Left lung (tissue), 10 donors: ENCODE results near the gene SOD2. TPM values are rescaled to one million over a fixed set of nuclear protein-coding genes. Genes with fewer than 3 reads are reported as not detected.
A peak's percentile ranks its signal among the peaks of the same experiment; 100 is the strongest.

ENCODE experiments used
- ATAC-seq: fragments of 200-7000 bp; cut with Tn5 transposase; one replicate; pipeline ENCODE4 v1.9.1; 2020; ENCODE audit warnings: moderate library complexity
- DNase-seq, 4 donors: peaks; one replicate each; pipeline ENCODE4 v3.0.0-alpha.2; 2013 to 2020
- H3K27ac ChIP-seq, 2 donors: fragments of 200-600 bp; sonication (generic) in 1 of 2; one replicate each; pipeline versions ENCODE4 v1.5.0 to v1.8.0; 2020 to 2021
- H3K27me3 ChIP-seq, 2 donors: fragments of 200-600 bp; sonication (generic) in 1 of 2; one replicate each; pipeline versions ENCODE4 v1.5.0 to v1.8.0; 2020 to 2021
- H3K36me3 ChIP-seq, 2 donors: fragments of 200-600 bp; sonication (generic) in 1 of 2; one replicate each; pipeline versions ENCODE4 v1.5.0 to v1.8.0; 2020 to 2021
- H3K4me1 ChIP-seq, 2 donors: fragments of 200-600 bp; one replicate each; pipeline ENCODE4 v1.8.0; 2021
- H3K4me3 ChIP-seq, 2 donors: fragments of 200-600 bp; sonication (generic) in 1 of 2; one replicate each; pipeline versions ENCODE4 v1.5.0 to v1.8.0; 2020 to 2021; ENCODE audit warnings: mild to moderate bottlenecking in 1 of 2
- H3K9me3 ChIP-seq, 2 donors: fragments of 200-600 bp; sonication (generic) in 1 of 2; one replicate each; pipeline versions ENCODE4 v1.5.0 to v1.8.0; 2020 to 2021
- CTCF ChIP-seq, 2 donors: fragments of 200-600 bp; sonication (generic) in 1 of 2; IDR thresholded peaks; one replicate each; pipeline versions ENCODE4 v1.5.0 to v1.8.0; 2021; ENCODE audit warnings: antibody characterized with exemption in 2 of 2
- intact Hi-C, 2 donors: fragments of 100-400 bp; cut with DNase I; formaldehyde crosslinking; loops; one replicate each; pipeline versions ENCODE4 v1.11.2 to v1.14.2; 2022
- polyA plus RNA-seq, 6 donors: library from polyadenylated mRNA; unstranded; fragments of 120-200 nt; gene quantifications; one replicate each; pipeline ENCODE4 v1.2.1, GENCODE V29; 2013; ENCODE audit not compliant: insufficient read length in 6 of 6
- total RNA-seq, 2 donors: library from RNA; stranded (reverse); fragmentation: NEBNext Ultra II Directional; extraction: Animal tissue kit (Norgen Biotek cat#: 25700); gene quantifications; one replicate each; pipeline ENCODE4 v1.2.1, GENCODE V29; 2021
- donor health status: DM: no; HTN: yes; CAD: no.
- donor health status: DM: no; HTN: no; CAD: no.

Gene SOD2
- total and polyA plus RNA-seq, 8 donors, result 83.7 to 879 (median 89.6) TPM

GRCh38 chr6:159646116-159646515, 46.9 kb downstream of the SOD2 start:
- intact Hi-C loops, result no loop called here
- ATAC-seq, result peak; percentile 27
- Histone ChIP-seq H3K36me3 (peaks cover 0 to 11% of the 10 kb centered on the region in 2 donors), H3K9me3 (no peaks in the 10 kb centered on the region), H3K27me3 (no peaks in the 10 kb centered on the region), H3K4me1 (peaks cover 0 to 5% of the 10 kb centered on the region in 2 donors), H3K27ac (peak overlapping the region in 1 of 2 donors; percentile 44), H3K4me3 (no peak overlapping the region)
- no peak for TF ChIP-seq CTCF (IDR thresholded peaks at IDR 0.05)
- peak in 2 of 4 donors; percentile 11 to 39 for DNase-seq

GRCh38 chr6:159645640-159646039, 47.4 kb downstream of the SOD2 start:
- ATAC-seq (no peak), DNase-seq (no peak)
- no peak for TF ChIP-seq CTCF (IDR thresholded peaks at IDR 0.05)
- Histone ChIP-seq H3K27ac (no peak overlapping the region), H3K4me3 (no peak overlapping the region), H3K27me3 (no peaks in the 10 kb centered on the region), H3K36me3 (peaks cover 0 to 11% of the 10 kb centered on the region in 2 donors), H3K4me1 (peaks cover 0 to 5% of the 10 kb centered on the region in 2 donors), H3K9me3 (no peaks in the 10 kb centered on the region)
- intact Hi-C loops, result no loop called here

Other genes with a start within 250 kb of the SOD2 start
- gene WTAP, start 34.3 kb upstream of the SOD2 start, total RNA-seq, result 100 to 1,000 TPM in 1 of 2 donors, 10 to 100 TPM in 1; 66.6 to 104 TPM
- gene WTAP, start 34.3 kb upstream of the SOD2 start, polyA plus RNA-seq, result 100 to 1,000 TPM; 116 to 135 (median 128) TPM
- 100 to 1,000 TPM in 1 of 2 donors, 10 to 100 TPM in 1; 31.4 to 116 TPM for gene ACAT2, start 68.8 kb upstream of the SOD2 start, total RNA-seq
- 10 to 100 TPM; 25.2 to 37.7 (median 29.4) TPM for gene ACAT2, start 68.8 kb upstream of the SOD2 start, polyA plus RNA-seq
- 100 to 1,000 TPM; 112 to 170 TPM for gene TCP1, start 96.4 kb upstream of the SOD2 start, total RNA-seq
- gene TCP1, start 96.4 kb upstream of the SOD2 start, polyA plus RNA-seq, result 100 to 1,000 TPM; 237 to 267 (median 250) TPM
- gene MRPL18, start 97.2 kb upstream of the SOD2 start, total RNA-seq, result 10 to 100 TPM; 56.0 to 67.5 TPM
- 10 to 100 TPM; 49.8 to 61.8 (median 56.2) TPM for gene MRPL18, start 97.2 kb upstream of the SOD2 start, polyA plus RNA-seq
- gene PNLDC1, start 107.0 kb upstream of the SOD2 start, total RNA-seq, result under 1 TPM; 0.18 to 0.23 TPM
- gene PNLDC1, start 107.0 kb upstream of the SOD2 start, polyA plus RNA-seq, result under 1 TPM; 0.09 to 0.50 (median 0.20) TPM
- gene MAS1, start 197.7 kb upstream of the SOD2 start, total RNA-seq, result under 1 TPM in 1 of 2 donors, not detected in 1; 0.03 TPM
- gene MAS1, start 197.7 kb upstream of the SOD2 start, polyA plus RNA-seq, result under 1 TPM; 0.02 to 0.07 (median 0.05) TPM